Panc1 (cell line): ENCODE measurements around the gene C1orf141.

Experiments used
- POLR2AphosphoS5 ChIP-seq: IDR thresholded peaks from 2 replicates; pipeline ENCODE4 v1.6.1; 2012; ENCODE audit warnings: mild to moderate bottlenecking, low read depth, low read length, moderate library complexity
- SIN3A ChIP-seq: IDR thresholded peaks from 2 replicates; pipeline ENCODE4 v1.6.1; 2012; ENCODE audit warnings: low read depth, mild to moderate bottlenecking, low read length, moderate library complexity, borderline replicate concordance; ENCODE audit not compliant: insufficient read depth
- TF ChIP-seq, protein P1 (sequence below): fragments of 450-650 bp; IDR thresholded peaks from 2 replicates; pipeline ENCODE4 v1.5.1; 2017; ENCODE audit warnings: mild to moderate bottlenecking
- TF ChIP-seq, protein P2 (sequence below), 2 experiments: IDR thresholded peaks; 2 replicates each; pipeline ENCODE4 v1.6.1; 2011 to 2012; ENCODE audit warnings: low read depth in 2 of 2, control low read depth in 1 of 2, low read length in 1 of 2, mild to moderate bottlenecking in 1 of 2, moderate library complexity in 1 of 2; ENCODE audit not compliant: insufficient read depth in 1 of 2

DNA sequence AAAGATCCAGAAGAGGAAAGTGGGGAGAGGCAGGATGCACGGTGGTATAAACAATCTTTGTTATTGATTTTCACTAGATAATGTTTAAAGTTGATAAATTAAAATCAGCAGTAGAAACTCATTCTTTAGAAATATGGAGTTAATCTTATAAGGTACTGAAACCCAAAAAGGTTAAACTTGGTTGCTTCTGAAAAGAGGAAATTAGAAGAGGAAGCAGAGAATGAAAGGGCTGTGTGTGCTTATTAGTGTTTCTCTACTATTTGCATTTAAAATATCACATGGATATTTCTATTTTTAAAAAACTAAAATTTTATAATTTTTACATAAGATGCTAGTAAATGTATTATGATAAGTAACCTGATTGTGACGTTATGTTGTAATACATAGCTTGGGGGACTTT, 24.4 kb downstream of the C1orf141 start:
- TF ChIP-seq POLR2AphosphoS5 (no peak), SIN3A (no peak)
- TF ChIP-seq, protein P1, sequence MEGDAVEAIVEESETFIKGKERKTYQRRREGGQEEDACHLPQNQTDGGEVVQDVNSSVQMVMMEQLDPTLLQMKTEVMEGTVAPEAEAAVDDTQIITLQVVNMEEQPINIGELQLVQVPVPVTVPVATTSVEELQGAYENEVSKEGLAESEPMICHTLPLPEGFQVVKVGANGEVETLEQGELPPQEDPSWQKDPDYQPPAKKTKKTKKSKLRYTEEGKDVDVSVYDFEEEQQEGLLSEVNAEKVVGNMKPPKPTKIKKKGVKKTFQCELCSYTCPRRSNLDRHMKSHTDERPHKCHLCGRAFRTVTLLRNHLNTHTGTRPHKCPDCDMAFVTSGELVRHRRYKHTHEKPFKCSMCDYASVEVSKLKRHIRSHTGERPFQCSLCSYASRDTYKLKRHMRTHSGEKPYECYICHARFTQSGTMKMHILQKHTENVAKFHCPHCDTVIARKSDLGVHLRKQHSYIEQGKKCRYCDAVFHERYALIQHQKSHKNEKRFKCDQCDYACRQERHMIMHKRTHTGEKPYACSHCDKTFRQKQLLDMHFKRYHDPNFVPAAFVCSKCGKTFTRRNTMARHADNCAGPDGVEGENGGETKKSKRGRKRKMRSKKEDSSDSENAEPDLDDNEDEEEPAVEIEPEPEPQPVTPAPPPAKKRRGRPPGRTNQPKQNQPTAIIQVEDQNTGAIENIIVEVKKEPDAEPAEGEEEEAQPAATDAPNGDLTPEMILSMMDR = no peak
- TF ChIP-seq, protein P2, sequence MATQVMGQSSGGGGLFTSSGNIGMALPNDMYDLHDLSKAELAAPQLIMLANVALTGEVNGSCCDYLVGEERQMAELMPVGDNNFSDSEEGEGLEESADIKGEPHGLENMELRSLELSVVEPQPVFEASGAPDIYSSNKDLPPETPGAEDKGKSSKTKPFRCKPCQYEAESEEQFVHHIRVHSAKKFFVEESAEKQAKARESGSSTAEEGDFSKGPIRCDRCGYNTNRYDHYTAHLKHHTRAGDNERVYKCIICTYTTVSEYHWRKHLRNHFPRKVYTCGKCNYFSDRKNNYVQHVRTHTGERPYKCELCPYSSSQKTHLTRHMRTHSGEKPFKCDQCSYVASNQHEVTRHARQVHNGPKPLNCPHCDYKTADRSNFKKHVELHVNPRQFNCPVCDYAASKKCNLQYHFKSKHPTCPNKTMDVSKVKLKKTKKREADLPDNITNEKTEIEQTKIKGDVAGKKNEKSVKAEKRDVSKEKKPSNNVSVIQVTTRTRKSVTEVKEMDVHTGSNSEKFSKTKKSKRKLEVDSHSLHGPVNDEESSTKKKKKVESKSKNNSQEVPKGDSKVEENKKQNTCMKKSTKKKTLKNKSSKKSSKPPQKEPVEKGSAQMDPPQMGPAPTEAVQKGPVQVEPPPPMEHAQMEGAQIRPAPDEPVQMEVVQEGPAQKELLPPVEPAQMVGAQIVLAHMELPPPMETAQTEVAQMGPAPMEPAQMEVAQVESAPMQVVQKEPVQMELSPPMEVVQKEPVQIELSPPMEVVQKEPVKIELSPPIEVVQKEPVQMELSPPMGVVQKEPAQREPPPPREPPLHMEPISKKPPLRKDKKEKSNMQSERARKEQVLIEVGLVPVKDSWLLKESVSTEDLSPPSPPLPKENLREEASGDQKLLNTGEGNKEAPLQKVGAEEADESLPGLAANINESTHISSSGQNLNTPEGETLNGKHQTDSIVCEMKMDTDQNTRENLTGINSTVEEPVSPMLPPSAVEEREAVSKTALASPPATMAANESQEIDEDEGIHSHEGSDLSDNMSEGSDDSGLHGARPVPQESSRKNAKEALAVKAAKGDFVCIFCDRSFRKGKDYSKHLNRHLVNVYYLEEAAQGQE (IDR thresholded peaks at IDR 0.05; ENCODE audit: insufficient read depth in 1 of 2, low read depth in 2 of 2, low read length in 1 of 2) = no peak
